GM19193 (cell line): ENCODE results near the gene TMEM150A.
A peak's percentile ranks its signal among the peaks of the same experiment; 100 is the strongest.

Experiments
- POLR2A ChIP-seq: IDR thresholded peaks from 4 replicates; pipeline ENCODE4 v1.6.1; 2011; ENCODE audit not compliant: insufficient read depth, insufficient read length; ENCODE audit errors: extremely low read depth

The TMEM150A gene

GRCh38 chr2:85561280-85562212 lies 41.0 kb downstream of the TMEM150A start, which contains the start of gene GGCX:
Gene GGCX (minus strand): TSS chr2:85561493. CDS start chr2:85561428, 65 bp downstream.
- TF ChIP-seq POLR2A: peak; percentile 92

GRCh38 chr2:85560812-85561279 lies 41.7 kb downstream of the TMEM150A start:
- no peak for TF ChIP-seq POLR2A

GRCh38 chr2:85558160-85558559 lies 44.3 kb downstream of the TMEM150A start:
- no peak for TF ChIP-seq POLR2A

GRCh38 chr2:85557130-85557529 lies 45.4 kb downstream of the TMEM150A start:
- no peak for TF ChIP-seq POLR2A

GRCh38 chr2:85554980-85555612 lies 47.4 kb downstream of the TMEM150A start:
- TF ChIP-seq POLR2A: no peak

GRCh38 chr2:85553184-85553583 lies 49.3 kb downstream of the TMEM150A start:
- no peak for TF ChIP-seq POLR2A

- TF ChIP-seq POLR2A: no peak
Observed at GRCh38 chr2:85551698-85552678, 50.5 kb downstream of the TMEM150A start.

- no peak for TF ChIP-seq POLR2A
Observed at GRCh38 chr2:85550486-85550885, 52.0 kb downstream of the TMEM150A start.

- TF ChIP-seq POLR2A: no peak
Observed at GRCh38 chr2:85549826-85550225, 52.7 kb downstream of the TMEM150A start.

GRCh38 chr2:85549095-85549494 lies 53.4 kb downstream of the TMEM150A start:
- no peak for TF ChIP-seq POLR2A

- no peak for TF ChIP-seq POLR2A
Observed at GRCh38 chr2:85548608-85548900, 53.9 kb downstream of the TMEM150A start.
